Left renal cortex interstitium (tissue), 4 donors: ENCODE data around the gene ZSCAN31. TPM values are rescaled to one million over a fixed set of nuclear protein-coding genes. Genes with fewer than 3 reads are reported as not detected.
A peak's percentile ranks its signal among the peaks of the same experiment; 100 is the strongest.
"Not testable (repeated sequence)": the region's sequence is repeated elsewhere in the genome, so short reads cannot be mapped to it uniquely, and the experiment has no call there.

Experiments used
- DNase-seq, 4 donors: peaks; one replicate each; pipeline ENCODE4 v3.0.0-alpha.2; 2013; ENCODE audit warnings: low read depth in 4 of 4, low spot score in 2 of 4, missing footprints in 1 of 4
- polyA plus RNA-seq, 4 donors: library from polyadenylated mRNA; unstranded; fragments of 120-200 nt; gene quantifications; one replicate each; pipeline ENCODE4 v1.2.1, GENCODE V29; 2013; ENCODE audit not compliant: insufficient read length in 4 of 4

ZSCAN31 gene
- polyA plus RNA-seq, 4 donors: 8.1 to 11.5 (median 10.3) TPM

DNA sequence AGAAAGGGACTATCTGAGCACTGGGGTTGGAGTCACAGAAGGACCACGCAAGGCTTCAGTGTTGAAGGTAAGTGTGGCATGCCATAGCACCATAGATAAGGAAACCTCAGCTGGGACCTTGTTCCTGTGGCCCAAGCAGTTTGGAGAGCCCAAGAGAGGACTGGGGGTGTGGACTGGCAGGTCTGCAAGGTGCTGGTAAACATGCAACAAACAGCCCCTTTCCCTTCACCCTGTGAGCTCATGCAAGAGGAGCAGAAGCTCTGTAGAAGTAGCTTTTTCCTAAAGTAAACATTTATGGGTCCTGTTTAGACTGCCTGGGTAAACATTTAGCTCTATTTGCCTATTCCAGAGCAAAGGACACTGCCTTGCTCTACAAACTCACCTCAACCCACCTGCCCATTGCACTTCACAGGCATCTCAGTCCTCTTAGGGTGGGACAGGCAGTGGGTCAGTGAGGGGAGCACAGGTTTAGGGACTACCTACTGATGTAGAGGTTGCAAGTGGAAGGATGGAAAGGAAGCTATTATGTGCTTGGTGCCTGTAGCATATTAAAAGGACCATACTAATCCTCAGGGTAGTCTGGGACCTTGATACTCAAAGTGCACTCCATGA is 12.0 kb downstream of the ZSCAN31 start:
- DNase-seq: no peak

DNA sequence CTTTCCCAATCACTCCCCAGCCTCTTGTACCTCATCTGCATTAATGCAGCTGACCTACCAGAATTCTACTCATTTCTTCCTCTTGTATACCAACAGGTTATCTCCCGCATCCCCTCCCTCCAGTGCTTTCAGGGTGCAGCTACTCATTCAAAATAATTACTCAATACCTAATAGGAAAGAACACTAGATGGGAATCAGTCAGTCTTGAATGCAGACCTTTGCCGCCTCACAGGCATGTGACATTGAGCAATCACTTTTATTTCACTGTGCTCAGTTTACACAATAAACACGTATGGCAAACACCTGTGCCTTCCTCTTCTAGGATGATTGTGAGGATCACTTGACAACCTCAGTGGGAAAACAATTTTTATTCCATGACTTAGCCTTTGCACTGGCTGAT is 13.3 kb downstream of the ZSCAN31 start:
- DNase-seq: no peak

DNA sequence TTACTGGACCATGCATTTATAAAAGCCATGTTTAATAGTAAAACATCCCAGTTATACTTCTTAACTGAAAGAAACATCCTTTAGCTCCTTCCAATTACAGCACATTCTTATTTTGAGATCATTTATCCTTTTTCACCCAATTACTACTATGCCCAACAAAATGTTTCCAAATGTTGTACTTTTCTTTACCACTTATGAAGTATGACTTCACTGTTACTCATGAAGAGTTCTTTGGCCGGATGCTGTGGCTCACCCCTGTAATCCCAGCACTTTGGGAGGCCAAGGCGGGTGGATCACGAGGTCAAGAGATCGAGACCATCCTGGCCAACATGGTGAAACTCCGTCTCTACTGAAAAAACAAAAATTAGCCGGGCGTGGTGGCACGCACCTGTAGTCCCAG is 18.1 kb downstream of the ZSCAN31 start:
- DNase-seq: not testable (repeated sequence)

DNA sequence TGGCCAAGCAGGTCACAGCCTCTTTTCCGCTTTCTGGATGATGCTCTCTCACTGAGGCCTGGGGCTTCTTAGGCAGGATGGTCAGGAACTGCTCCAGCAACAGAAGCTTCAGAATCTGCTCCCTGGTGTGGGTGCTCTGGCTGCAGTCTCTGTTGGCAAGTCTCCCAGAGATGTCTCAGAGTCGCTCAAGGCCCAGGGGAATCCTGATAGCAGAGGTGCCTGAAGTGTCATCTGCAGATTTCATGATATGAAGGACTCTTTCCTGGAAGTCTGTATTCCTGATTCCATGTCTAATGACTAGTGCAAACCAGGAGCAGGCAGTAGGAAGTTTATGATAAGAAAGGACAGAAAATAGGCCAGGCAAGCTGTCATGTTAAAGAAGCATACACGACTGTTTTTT is 20.3 kb downstream of the ZSCAN31 start:
- no peak for DNase-seq

DNA sequence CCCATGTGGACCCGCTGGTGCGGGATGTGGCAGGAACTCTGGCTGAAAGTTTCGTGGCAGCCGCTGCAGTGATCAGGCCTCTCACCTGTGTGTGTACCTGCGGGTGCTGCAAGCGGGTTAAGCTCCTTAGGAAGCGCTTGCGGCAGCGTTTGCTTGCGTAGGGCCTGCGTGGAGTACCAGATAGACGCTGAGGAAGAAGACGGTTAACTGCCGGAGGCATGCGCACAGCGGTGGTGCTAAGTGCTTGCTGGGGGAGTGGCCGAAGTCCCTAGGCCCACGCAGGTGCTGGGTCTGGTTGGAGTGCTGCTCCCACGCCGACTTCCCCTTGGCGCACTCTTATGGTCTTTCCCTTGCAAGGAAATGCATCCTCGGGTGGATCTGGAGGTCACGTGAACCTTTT is 23.0 kb downstream of the ZSCAN31 start:
- no peak for DNase-seq

DNA sequence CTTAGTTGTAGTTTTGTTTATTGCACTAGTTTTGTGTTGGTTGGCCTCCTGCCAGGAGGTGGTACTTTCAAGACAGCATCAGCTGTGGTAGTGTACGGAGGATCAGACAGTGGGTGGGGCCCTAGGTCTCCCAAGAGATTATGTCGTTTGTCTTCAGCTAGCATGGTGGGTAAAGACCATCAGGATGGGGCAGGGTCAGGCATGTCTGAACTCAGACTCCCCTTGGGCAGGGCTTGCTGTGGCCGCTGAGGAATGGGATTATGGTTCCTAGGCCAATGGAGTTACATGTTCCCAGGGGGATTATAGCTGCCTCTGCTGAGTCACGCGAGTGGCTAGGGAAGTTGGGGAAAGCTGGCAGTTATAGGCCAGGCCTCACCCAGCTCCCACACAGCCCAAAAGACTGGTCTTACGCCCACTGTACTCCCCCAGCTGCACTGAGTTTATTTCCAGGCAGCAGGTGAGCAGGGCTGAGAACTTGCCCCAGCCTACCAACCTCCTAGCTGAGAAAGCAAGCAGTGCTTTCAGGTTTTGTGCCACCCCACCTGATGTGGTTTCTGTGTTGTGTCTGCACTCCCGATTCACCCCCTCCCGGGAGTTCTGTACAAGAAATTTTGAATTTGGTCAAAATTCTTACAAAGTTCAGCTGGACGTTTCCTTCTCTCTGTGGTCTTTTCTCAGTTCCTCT is 24.7 kb downstream of the ZSCAN31 start:
- no peak for DNase-seq

DNA sequence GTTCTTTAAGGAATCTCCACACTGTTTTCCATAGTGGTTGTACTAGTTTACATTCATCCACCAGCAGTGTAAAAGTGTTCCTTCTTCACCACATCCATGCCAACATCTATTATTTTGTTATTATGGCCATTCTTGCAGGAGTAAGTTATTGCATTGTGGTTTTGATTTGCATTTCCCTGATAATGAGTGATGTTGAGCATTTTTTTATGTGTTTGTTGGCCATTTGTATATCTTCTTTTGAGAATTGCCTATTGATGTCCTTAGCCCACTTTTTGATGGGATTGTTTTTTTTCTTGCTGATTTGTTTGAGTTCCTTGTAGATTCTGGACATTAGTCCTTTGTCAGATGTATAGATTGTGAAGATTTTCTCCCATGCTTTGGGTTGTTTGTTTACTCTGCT is 29.6 kb downstream of the ZSCAN31 start:
- DNase-seq: not testable (repeated sequence)

DNA sequence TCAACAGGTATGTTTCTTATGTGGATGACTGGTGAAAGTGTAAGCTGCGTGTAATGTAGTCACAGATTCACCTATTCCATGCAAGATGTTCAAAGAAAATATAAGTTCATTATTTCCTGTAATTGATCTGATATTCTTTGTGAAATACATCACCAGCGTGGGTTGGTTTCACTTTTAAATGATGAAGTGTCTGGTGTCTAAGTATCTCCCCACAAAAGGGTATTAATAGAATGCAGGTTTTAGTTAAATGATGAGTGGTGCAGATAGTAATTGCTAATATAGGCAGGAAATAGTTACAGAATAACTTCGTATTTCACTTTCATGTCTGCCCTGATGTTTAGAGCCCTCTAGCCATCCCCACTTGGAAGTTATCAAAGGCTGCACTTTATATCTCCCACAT is 32.4 kb downstream of the ZSCAN31 start:
- no peak for DNase-seq

DNA sequence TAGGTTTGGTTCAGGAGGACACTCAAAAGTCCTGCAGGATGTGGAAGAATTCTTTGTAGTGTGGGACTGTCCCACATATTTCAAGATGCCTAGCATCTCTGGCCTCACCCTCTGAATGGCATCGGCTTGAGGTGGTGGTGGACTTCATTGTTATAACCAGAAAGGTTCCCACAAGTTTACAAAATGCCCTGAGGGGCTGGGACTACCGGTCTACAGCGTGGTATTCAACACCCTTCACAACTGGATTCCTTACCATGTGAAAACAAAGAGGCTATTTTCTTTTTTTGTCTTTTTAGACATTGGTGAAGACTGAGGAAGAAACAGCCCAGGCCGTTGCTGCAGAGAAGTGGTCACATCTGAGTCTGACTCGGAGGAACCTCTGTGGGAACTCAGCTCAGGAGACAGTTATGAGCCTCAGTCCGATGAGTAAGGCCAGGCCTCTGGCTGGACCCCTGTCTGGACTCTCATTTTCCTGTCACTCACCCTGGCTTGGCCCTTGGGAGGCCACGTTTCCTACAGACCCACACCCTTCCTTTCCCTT is 39.4 kb downstream of the ZSCAN31 start:
- DNase-seq: no peak

DNA sequence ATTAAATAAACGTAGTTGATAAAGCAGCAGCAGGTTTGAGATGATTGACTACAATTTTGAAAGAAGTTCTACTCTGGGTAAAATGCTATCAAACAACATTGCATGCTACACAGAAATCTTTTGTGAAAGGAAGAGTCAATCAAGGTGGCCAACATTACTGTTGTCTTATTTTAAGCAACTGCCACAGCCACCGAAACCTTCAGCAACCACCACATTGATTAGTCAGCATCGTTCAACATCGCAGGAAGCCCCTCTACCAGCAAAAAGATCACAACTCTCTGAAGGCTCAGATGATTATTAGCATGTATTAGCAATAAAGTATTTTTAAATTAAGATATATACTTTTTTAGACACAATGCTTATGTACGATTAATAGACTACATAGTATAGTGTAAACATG is 40.6 kb downstream of the ZSCAN31 start:
- DNase-seq: no peak

DNA sequence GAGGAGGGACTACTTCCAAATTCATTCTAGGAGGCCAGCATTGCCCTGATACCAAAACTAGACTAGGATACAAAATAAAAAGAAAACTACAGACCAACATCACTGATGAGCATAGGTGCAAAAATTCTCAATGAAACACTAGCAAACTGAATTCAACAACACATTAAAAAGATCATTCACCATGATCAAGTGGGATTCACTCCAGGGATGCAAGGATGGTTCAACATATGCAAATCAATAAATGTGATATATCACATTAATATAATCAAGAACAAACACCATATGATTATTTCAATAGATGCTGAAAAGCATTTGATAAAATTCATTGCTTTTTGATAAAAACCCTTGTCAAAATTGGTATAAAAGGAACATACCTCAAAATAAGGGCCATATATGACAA is 44.4 kb downstream of the ZSCAN31 start:
- DNase-seq: no peak

DNA sequence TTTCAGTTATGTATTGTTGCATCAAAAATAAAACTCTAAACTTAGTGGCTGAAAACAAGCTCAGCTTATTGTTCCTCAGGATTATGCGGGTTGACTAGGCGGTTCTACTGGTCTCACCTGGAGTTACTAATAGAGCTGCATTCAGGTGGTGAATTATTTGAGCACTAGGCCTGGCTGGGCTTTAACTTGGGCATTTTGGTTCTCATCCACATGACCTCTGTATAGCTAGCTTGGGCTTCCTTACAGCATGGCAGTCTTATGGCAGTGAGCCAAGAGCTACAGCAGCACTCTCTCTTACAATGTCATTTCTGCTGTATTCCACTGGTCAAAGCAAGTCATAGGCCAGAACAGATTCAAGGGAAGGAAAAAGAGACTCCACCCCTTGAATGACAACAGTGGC is 53.0 kb downstream of the ZSCAN31 start:
- no peak for DNase-seq

DNA sequence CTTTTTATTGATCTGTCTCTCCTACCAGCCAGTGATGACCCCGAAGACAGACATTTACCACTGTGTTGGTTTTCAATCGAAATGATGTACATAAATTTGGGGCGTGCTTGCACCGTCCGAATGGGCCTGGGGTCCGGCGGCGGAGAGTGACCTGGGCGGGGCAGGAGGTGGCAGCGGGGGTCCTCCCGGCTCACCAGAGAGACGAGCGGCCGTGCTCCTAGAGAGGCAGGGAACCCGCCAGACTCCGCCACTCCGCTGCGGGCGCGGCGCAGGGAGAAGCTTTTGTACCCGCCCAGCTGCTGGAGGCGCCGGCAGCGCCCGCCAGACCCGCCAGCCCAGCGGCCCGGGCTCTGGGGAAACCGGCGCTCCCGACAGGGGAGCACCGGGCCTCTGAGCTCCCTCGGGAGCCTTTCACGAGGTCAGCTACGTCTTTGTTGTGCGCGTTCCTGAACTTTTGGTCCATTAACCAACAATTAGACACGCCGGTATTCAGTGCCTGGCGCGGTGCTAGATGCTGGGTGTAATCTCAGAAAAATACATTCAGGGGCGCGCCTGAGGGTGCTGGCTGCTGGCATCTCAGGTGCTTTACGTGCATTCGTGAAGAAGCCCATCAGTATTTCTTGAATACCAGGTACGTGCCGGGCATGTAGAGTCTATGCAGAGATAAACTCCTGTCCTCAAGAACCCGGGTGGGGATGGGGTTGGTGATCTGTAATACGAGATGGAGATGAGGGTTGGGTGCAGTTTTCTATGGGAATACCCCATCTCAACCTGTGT is 54.5 kb downstream of the ZSCAN31 start, which contains the start of gene PGBD1:
Gene PGBD1 (plus strand): TSS at position 285 of the 777 bp plus-strand sequence. CDS start 2,242 bp downstream, outside the sequence.
- peak in 2 of 4 donors; percentile 39 to 41 for DNase-seq

DNA sequence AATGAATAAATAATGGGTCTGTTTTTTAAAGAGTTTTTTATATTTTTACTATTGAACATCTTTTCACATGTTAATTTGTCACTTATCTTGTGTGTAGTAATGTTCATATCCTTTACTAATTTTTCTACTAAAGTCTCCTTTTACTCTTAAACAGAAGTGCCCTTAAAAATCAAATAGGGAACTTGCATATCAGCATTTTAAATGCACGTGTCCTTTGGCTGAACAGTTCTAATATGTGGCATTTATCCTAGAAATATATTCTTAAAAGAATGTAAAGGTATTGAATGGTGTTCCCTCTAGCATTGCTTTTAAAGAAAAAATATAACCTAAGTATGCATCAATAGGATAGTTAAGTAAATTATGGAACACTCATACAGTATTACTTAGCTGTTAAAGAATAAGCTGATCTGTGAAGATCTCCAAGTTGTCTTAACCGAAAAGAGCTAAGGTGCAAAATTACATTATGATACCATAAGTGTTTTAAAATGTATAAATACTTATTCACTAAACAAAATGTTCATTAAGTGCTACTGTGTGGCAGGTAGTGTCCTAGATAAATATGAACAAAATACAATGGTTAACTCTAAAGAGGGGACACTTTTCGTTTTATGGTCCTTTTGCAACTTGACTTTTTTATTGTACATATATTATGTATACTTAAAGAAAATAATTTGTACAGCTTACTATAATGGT is 55.2 kb downstream of the ZSCAN31 start:
- DNase-seq: no peak

DNA sequence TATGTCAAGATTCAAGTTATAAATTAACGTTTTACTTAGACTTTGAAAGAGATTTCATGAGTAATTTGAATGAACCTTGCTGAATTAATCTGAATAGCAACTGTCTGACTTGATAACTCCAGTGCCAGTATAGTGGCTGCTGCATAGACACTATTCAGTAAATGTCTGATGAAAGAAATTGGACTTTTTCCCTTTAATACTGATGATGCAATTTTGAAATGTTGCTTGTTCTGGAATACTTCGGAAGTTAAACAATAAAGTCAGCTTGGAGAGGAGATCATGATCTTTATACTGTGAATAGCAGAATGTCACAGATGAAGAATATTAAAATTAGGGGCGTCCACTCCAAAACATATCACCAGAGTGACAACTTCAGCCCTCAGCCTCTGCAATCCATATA is 58.2 kb downstream of the ZSCAN31 start:
- DNase-seq: no peak

DNA sequence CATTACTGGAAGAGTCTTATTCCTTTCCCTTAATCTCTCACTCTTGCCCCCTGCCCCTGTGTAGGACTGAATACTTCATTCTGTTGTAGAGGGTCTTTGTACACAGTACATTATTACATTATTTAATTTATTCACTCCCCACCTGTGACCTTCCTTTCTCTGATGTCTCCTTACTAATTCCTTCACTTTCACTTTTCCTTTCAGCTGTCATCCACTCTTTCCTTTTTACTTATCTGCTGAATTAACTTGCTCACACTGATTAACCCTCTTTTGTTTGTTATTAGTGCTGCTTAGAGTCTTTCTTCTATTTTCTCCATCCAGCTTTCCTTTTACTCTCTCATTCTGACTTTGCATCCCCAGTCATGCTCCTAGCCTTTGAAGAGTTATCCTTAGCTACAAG is 61.1 kb downstream of the ZSCAN31 start:
- no peak for DNase-seq

Other genes with a start within 250 kb of the ZSCAN31 start
- gene ZSCAN16, start 211.5 kb downstream of the ZSCAN31 start, polyA plus RNA-seq: 10 to 100 TPM; 10.5 to 11.7 (median 11.3) TPM
- 10 to 100 TPM; 32.0 to 47.3 (median 41.8) TPM for gene ZKSCAN8, start 194.3 kb downstream of the ZSCAN31 start, polyA plus RNA-seq
- gene ZSCAN9, start 110.9 kb downstream of the ZSCAN31 start, polyA plus RNA-seq: 10 to 100 TPM; 21.9 to 40.5 (median 33.3) TPM
- 10 to 100 TPM; 12.1 to 12.9 (median 12.3) TPM for gene ZKSCAN4, start 83.9 kb downstream of the ZSCAN31 start, polyA plus RNA-seq
- gene NKAPL, start 76.9 kb downstream of the ZSCAN31 start, polyA plus RNA-seq: 1 to 10 TPM; 2.1 to 3.4 (median 2.6) TPM
- gene ZSCAN26, start 69.0 kb downstream of the ZSCAN31 start, polyA plus RNA-seq: 10 to 100 TPM; 26.2 to 43.2 (median 35.8) TPM
- 10 to 100 TPM in 2 of 4 donors, 1 to 10 TPM in 2; 9.0 to 12.7 (median 10.7) TPM for gene PGBD1, start 54.6 kb downstream of the ZSCAN31 start, polyA plus RNA-seq
- gene ZKSCAN3, start 13.8 kb upstream of the ZSCAN31 start, polyA plus RNA-seq: 10 to 100 TPM in 2 of 4 donors, 1 to 10 TPM in 2; 6.9 to 14.6 (median 11.0) TPM
- 10 to 100 TPM; 12.4 to 17.1 (median 15.6) TPM for gene ZSCAN12, start 63.6 kb upstream of the ZSCAN31 start, polyA plus RNA-seq
- gene ZSCAN23, start 107.3 kb upstream of the ZSCAN31 start, polyA plus RNA-seq: 10 to 100 TPM; 15.1 to 17.9 (median 16.6) TPM
- gene GPX6, start 179.6 kb upstream of the ZSCAN31 start, polyA plus RNA-seq: not detected
- not detected for gene GPX5, start 189.7 kb upstream of the ZSCAN31 start, polyA plus RNA-seq